ENCODE measurements around the gene TMEM101. TPM values are rescaled to one million over a fixed set of nuclear protein-coding genes. Genes with fewer than 3 reads are reported as not detected.

TMEM101 gene
- total and polyA plus RNA-seq, 2 of the 13 experiments (the other 11 are each of a cell fraction or from before 2014, with no cell fraction given), result 72.0 to 100 TPM

DNA sequence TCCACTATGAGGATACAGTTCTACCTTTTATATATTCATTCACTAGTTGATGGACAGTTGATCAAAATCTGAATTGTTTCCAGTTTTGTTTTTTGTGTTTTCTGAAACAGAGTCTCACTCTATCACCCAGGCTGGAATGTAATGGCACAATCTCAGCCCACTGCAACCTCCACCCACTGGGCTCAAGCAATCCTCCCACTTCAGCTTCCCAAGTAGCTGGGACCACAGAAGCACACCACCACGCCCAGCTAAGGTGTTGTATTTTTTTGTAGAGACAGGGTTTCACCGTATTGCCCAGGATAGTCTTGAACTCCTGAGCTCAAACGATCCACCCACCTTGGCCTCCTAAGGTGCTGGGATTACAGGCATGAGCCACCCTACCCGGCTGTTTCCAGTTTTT, 30.7 kb upstream of the TMEM101 start:
- no peaks in the 10 kb centered on the region for H3K4me1 ChIP-seq (ENCODE audit: insufficient read depth, low read length)
- in situ Hi-C loops (cut with HindIII; ENCODE audit: extremely low pct_ligation_motif_present, low pct_unique_long_range_greater_than_20kb) (loop anchor here (10.0 kb wide), 1 partner anchor 101 kb away; the partner anchor contains the start of gene PPY), intact Hi-C loops (cut with micrococcal nuclease; ENCODE audit: unreplicated experiment) (no loop called here)
- H3K9me3 ChIP-seq (ENCODE audit: low read length), result no peaks in the 10 kb centered on the region
- no peak overlapping the region for H3K27ac ChIP-seq (ENCODE audit: extremely low read length, insufficient read depth, low read length)
- CTCF ChIA-PET (ENCODE audit: low intra/inter-chr PET ratio, low total read pairs), result no interaction called here
- H3K36me3 ChIP-seq (replicated peaks in 1 of 2; ENCODE audit: control insufficient read depth in 1 of 2, insufficient read depth in 2 of 2, low read length in 2 of 2), result peaks cover 19 to 60% of the 10 kb centered on the region in 2 experiments
- no peak overlapping the region for H3K9ac ChIP-seq (ENCODE audit: insufficient read depth, low read depth, low read length)
- no peak overlapping the region for H2AFZ ChIP-seq (ENCODE audit: low read length)
- no peak overlapping the region for H3K4me3 ChIP-seq (replicated peaks in 1 of 3; ENCODE audit: insufficient read depth in 1 of 3, low read depth in 2 of 3, low read length in 3 of 3)
- H3K79me2 ChIP-seq (ENCODE audit: insufficient read depth, low read length), result peaks cover 64% of the 10 kb centered on the region
- no TSS peak for BruUV-seq (replicated peaks)
- 95% methylated on average over 4 of the region's 4 CpGs for WGBS (ENCODE audit: low lambda C conversion rate)
- no peak overlapping the region for H3K4me2 ChIP-seq (ENCODE audit: low read depth, low read length)
- H3K27me3 ChIP-seq (ENCODE audit: control insufficient read depth in 1 of 2, insufficient read depth in 2 of 2, low read length in 2 of 2), result no peaks in the 10 kb centered on the region
- no peak for ATAC-seq
- H4K20me1 ChIP-seq (ENCODE audit: insufficient read depth, low read length), result peaks cover 22% of the 10 kb centered on the region
- POLR2A ChIA-PET, result interaction anchor here (2.6 kb wide), 1 partner anchor 21 kb away, joined by 8 read pairs; the partner anchor contains the start of gene LSM12
- no peak for FAIRE-seq
- TF ChIP-seq GTF3A (CRISPR knock-in tag; conservative IDR thresholded peaks at IDR 0.05), result no peak
- no peak for TF ChIP-seq ZC3H4 (CRISPR knock-in tag; IDR thresholded peaks at IDR 0.05; ENCODE audit: borderline replicate concordance)
- TF ChIP-seq, protein P1, sequence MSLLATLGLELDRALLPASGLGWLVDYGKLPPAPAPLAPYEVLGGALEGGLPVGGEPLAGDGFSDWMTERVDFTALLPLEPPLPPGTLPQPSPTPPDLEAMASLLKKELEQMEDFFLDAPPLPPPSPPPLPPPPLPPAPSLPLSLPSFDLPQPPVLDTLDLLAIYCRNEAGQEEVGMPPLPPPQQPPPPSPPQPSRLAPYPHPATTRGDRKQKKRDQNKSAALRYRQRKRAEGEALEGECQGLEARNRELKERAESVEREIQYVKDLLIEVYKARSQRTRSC (CRISPR knock-in tag; IDR thresholded peaks at IDR 0.05; ENCODE audit: low read depth), result no peak
- TF ChIP-seq RCOR2 (CRISPR knock-in tag; IDR thresholded peaks at IDR 0.05), result no peak
- no peak for TF ChIP-seq NR2F1 (CRISPR knock-in tag; IDR thresholded peaks at IDR 0.05)
- TF ChIP-seq, protein P2, sequence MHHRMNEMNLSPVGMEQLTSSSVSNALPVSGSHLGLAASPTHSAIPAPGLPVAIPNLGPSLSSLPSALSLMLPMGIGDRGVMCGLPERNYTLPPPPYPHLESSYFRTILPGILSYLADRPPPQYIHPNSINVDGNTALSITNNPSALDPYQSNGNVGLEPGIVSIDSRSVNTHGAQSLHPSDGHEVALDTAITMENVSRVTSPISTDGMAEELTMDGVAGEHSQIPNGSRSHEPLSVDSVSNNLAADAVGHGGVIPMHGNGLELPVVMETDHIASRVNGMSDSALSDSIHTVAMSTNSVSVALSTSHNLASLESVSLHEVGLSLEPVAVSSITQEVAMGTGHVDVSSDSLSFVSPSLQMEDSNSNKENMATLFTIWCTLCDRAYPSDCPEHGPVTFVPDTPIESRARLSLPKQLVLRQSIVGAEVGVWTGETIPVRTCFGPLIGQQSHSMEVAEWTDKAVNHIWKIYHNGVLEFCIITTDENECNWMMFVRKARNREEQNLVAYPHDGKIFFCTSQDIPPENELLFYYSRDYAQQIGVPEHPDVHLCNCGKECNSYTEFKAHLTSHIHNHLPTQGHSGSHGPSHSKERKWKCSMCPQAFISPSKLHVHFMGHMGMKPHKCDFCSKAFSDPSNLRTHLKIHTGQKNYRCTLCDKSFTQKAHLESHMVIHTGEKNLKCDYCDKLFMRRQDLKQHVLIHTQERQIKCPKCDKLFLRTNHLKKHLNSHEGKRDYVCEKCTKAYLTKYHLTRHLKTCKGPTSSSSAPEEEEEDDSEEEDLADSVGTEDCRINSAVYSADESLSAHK (CRISPR knock-in tag; IDR thresholded peaks at IDR 0.05; ENCODE audit: borderline replicate concordance), result no peak
- TF ChIP-seq ZNF446 (CRISPR knock-in tag; IDR thresholded peaks at IDR 0.05), result no peak
- TF ChIP-seq MED8 (CRISPR knock-in tag; IDR thresholded peaks at IDR 0.05; ENCODE audit: insufficient replicate concordance), result no peak
- TF ChIP-seq HCFC1 (IDR thresholded peaks at IDR 0.05; ENCODE audit: low read depth, low read length), result no peak
- DNase-seq (ENCODE audit: low spot score), result no peak

All from HepG2 (cell line).